ENCODE data around the gene PRTN3. TPM values are rescaled to one million over a fixed set of nuclear protein-coding genes. Genes with fewer than 3 reads are reported as not detected.

Gene PRTN3
- total and polyA plus RNA-seq, 4 donors = 0.58 to 23.3 (median 9.7) TPM

GRCh38 chr19:805166-805551, 35.6 kb upstream of the PRTN3 start:
- ATAC-seq (ENCODE audit: insufficient read depth, low FRiP score) (no peak), DNase-seq (no peak)
- 90 to 94% methylated on average over 33 of the region's 33 CpGs for WGBS, 2 donors
- Histone ChIP-seq H3K4me1 (ENCODE audit: control insufficient read depth in 5 of 5, insufficient read depth in 5 of 5, low read length in 5 of 5) (peaks cover 11 to 32% (median 25%) of the 10 kb centered on the region in 5 donors), H3K9me3 (ENCODE audit: control insufficient read depth in 4 of 4, insufficient read depth in 3 of 4, low read length in 3 of 4) (no peaks in the 10 kb centered on the region), H3K36me3 (ENCODE audit: control insufficient read depth in 4 of 4, insufficient read depth in 4 of 4, low read length in 4 of 4) (peaks cover 39 to 74% (median 50%) of the 10 kb centered on the region in 4 donors), H3K4me3 (no peak overlapping the region), H3K27ac (ENCODE audit: low read depth in 1 of 2, low read length in 1 of 2) (no peak overlapping the region), H3K9ac (ENCODE audit: insufficient read depth in 1 of 2, low read length in 2 of 2) (no peak overlapping the region), H3K27me3 (ENCODE audit: control insufficient read depth in 3 of 3, insufficient read depth in 3 of 3, low read length in 2 of 3) (no peaks in the 10 kb centered on the region)
- TF ChIP-seq, protein P1, sequence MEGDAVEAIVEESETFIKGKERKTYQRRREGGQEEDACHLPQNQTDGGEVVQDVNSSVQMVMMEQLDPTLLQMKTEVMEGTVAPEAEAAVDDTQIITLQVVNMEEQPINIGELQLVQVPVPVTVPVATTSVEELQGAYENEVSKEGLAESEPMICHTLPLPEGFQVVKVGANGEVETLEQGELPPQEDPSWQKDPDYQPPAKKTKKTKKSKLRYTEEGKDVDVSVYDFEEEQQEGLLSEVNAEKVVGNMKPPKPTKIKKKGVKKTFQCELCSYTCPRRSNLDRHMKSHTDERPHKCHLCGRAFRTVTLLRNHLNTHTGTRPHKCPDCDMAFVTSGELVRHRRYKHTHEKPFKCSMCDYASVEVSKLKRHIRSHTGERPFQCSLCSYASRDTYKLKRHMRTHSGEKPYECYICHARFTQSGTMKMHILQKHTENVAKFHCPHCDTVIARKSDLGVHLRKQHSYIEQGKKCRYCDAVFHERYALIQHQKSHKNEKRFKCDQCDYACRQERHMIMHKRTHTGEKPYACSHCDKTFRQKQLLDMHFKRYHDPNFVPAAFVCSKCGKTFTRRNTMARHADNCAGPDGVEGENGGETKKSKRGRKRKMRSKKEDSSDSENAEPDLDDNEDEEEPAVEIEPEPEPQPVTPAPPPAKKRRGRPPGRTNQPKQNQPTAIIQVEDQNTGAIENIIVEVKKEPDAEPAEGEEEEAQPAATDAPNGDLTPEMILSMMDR (IDR thresholded peaks at IDR 0.05; ENCODE audit: control extremely low read depth, extremely low read depth) = no peak

GRCh38 chr19:805600-806550, 34.9 kb upstream of the PRTN3 start:
- Histone ChIP-seq H3K27ac (ENCODE audit: low read depth in 1 of 2, low read length in 1 of 2) (no peak overlapping the region), H3K9ac (ENCODE audit: insufficient read depth in 1 of 2, low read length in 2 of 2) (no peak overlapping the region), H3K4me3 (no peak overlapping the region), H3K9me3 (ENCODE audit: control insufficient read depth in 4 of 4, insufficient read depth in 3 of 4, low read length in 3 of 4) (no peaks in the 10 kb centered on the region), H3K36me3 (ENCODE audit: control insufficient read depth in 4 of 4, insufficient read depth in 4 of 4, low read length in 4 of 4) (peaks cover 38 to 75% (median 54%) of the 10 kb centered on the region in 4 donors), H3K4me1 (ENCODE audit: control insufficient read depth in 5 of 5, insufficient read depth in 5 of 5, low read length in 5 of 5) (peaks cover 6 to 24% (median 19%) of the 10 kb centered on the region in 5 donors), H3K27me3 (ENCODE audit: control insufficient read depth in 3 of 3, insufficient read depth in 3 of 3, low read length in 2 of 3) (no peaks in the 10 kb centered on the region)
- ATAC-seq (ENCODE audit: insufficient read depth, low FRiP score) (no peak), DNase-seq (no peak)
- TF ChIP-seq, protein P1 (IDR thresholded peaks at IDR 0.05; ENCODE audit: control extremely low read depth, extremely low read depth) = no peak
- 93 to 94% methylated on average over 82 to 93 of the region's 93 CpGs for WGBS, 2 donors

DNA sequence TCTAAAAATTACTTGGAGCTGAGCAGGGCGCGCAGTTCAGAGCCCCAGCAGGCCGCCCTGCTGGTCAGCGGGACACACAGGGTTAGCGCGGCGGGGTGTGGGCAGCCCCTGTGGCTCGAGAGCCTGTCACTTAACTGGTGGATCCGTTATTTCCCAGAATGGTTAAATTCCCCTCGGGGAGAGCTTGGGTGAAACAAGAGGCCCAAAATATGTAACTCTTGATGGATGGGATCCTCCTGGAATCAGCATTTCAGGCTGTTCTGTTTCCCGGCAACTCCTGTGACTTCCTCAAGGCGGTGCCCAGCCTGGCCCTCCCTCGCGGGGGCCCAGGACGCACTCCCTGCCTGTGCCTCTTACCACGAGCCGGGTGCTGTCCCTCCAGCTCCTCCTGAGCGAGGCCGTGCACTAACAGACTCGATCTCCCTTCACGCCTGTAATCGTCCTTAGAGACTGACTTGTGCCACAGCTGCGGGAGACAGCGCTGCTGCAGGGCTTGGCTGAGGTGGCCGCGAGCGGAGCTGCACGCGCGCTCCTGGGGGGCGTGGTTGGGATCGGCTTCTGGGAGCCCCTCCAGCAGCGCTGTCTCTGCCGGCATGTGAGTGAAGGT, 33.9 kb upstream of the PRTN3 start:
- Histone ChIP-seq H3K4me1 (ENCODE audit: control insufficient read depth in 5 of 5, insufficient read depth in 5 of 5, low read length in 5 of 5) (peaks cover under 1 to 14% (median 10%) of the 10 kb centered on the region in 5 donors), H3K27me3 (ENCODE audit: control insufficient read depth in 3 of 3, insufficient read depth in 3 of 3, low read length in 2 of 3) (no peaks in the 10 kb centered on the region), H3K36me3 (ENCODE audit: control insufficient read depth in 4 of 4, insufficient read depth in 4 of 4, low read length in 4 of 4) (peaks cover 36 to 76% (median 57%) of the 10 kb centered on the region in 4 donors), H3K9ac (ENCODE audit: insufficient read depth in 1 of 2, low read length in 2 of 2) (no peak overlapping the region), H3K9me3 (ENCODE audit: control insufficient read depth in 4 of 4, insufficient read depth in 3 of 4, low read length in 3 of 4) (no peaks in the 10 kb centered on the region), H3K27ac (ENCODE audit: low read depth in 1 of 2, low read length in 1 of 2) (no peak overlapping the region), H3K4me3 (no peak overlapping the region)
- WGBS, 2 donors = 84 to 88% methylated on average over 34 of the region's 34 CpGs
- DNase-seq (no peak), ATAC-seq (ENCODE audit: insufficient read depth, low FRiP score) (no peak)
- TF ChIP-seq, protein P1 (IDR thresholded peaks at IDR 0.05; ENCODE audit: control extremely low read depth, extremely low read depth) = no peak

Measured in lung (tissue), 12 donors.